Vagina (tissue), 2 donors: Measurements from ENCODE around the gene ZNF580. TPM values are rescaled to one million over a fixed set of nuclear protein-coding genes. Genes with fewer than 3 reads are reported as not detected.
A peak's percentile ranks its signal among the peaks of the same experiment; 100 is the strongest.

Experiments
- DNase-seq, 2 donors: peaks; one replicate each; pipeline ENCODE4 v3.0.0-alpha.2; 2017; ENCODE audit errors: extremely low spot score in 2 of 2
- H3K27ac ChIP-seq: fragments of 200-600 bp; sonication (generic); one replicate; pipeline ENCODE4 v1.5.1; 2019
- H3K27me3 ChIP-seq: fragments of 200-600 bp; sonication (generic); one replicate; pipeline ENCODE4 v1.5.1; 2019
- H3K36me3 ChIP-seq, 2 donors: fragments of 200-600 bp; sonication (generic); one replicate each; pipeline ENCODE4 v1.5.1; 2017 to 2019
- H3K4me1 ChIP-seq: fragments of 200-600 bp; sonication (generic); one replicate; pipeline ENCODE4 v1.5.1; 2019
- H3K4me3 ChIP-seq, 2 donors: fragments of 200-600 bp; sonication (generic); 1 replicate in 1 of 2; 2 replicates in 1 of 2; pipeline ENCODE4 v1.5.1; 2016 to 2019
- H3K9me3 ChIP-seq: fragments of 200-600 bp; sonication (generic); one replicate; pipeline ENCODE4 v1.5.1; 2019
- CTCF ChIP-seq, 3 experiments: fragments of 450-650 bp in 2 of 3; fragments of 200-600 bp in 1 of 3; sonication (generic) in 1 of 3; IDR thresholded peaks; one replicate each; pipeline ENCODE4 v1.5.1; 2017 to 2019; ENCODE audit warnings: antibody characterized with exemption in 3 of 3, mild to moderate bottlenecking in 2 of 3, moderate library complexity in 2 of 3
- POLR2A ChIP-seq, 2 donors: fragments of 450-650 bp; IDR thresholded peaks; one replicate each; pipeline ENCODE4 v1.6.1; 2017; ENCODE audit warnings: antibody characterized with exemption in 2 of 2, mild to moderate bottlenecking in 2 of 2, moderate library complexity in 2 of 2
- POLR2AphosphoS5 ChIP-seq, 2 donors: sonication (generic); formaldehyde crosslinking; IDR thresholded peaks; one replicate each; pipeline ENCODE4 v1.9.0; 2017; ENCODE audit warnings: antibody characterized with exemption in 2 of 2, mild to moderate bottlenecking in 2 of 2, low read depth in 1 of 2; ENCODE audit not compliant: insufficient read depth in 1 of 2
- intact Hi-C: fragments of 100-400 bp; cut with DNase I; formaldehyde crosslinking; loops from one replicate; pipeline ENCODE4 v1.15.1; 2023
- total RNA-seq: library from RNA; depleted of rRNA; stranded (reverse); fragments of >200 nt; gene quantifications from one replicate; pipeline ENCODE4 v1.2.3, GENCODE V29; 2016

The ZNF580 gene
- total RNA-seq, 1 donor from 2014 or later: 30.9 TPM

- TF ChIP-seq POLR2A (IDR thresholded peaks at IDR 0.05) (no peak), POLR2AphosphoS5 (IDR thresholded peaks at IDR 0.05; ENCODE audit: insufficient read depth in 1 of 2, low read depth in 1 of 2) (no peak), CTCF (IDR thresholded peaks at IDR 0.05) (no peak)
- no peaks in the 10 kb centered on the region for H3K27me3 ChIP-seq
- H3K9me3 ChIP-seq: no peaks in the 10 kb centered on the region
- peaks cover 61% of the 10 kb centered on the region for H3K4me1 ChIP-seq
- peaks cover 0 to 11% of the 10 kb centered on the region in 2 donors for H3K36me3 ChIP-seq
- no peak for DNase-seq
- intact Hi-C loops: no loop called here
- H3K4me3 ChIP-seq: no peak overlapping the region
- no peak overlapping the region for H3K27ac ChIP-seq
Measured at GRCh38 chr19:55645512-55645881, 4.7 kb downstream of the ZNF580 start.

GRCh38 chr19:55646889-55647731 lies 6.3 kb downstream of the ZNF580 start:
- peak overlapping the region; percentile 85 for H3K27ac ChIP-seq
- intact Hi-C loops: no loop called here
- no peaks in the 10 kb centered on the region for H3K27me3 ChIP-seq
- H3K36me3 ChIP-seq: peaks cover 0 to 11% of the 10 kb centered on the region in 2 donors
- H3K4me1 ChIP-seq: peaks cover 50% of the 10 kb centered on the region
- H3K9me3 ChIP-seq: no peaks in the 10 kb centered on the region
- DNase-seq: no peak
- no peak for TF ChIP-seq CTCF (IDR thresholded peaks at IDR 0.05)
- TF ChIP-seq POLR2AphosphoS5 (IDR thresholded peaks at IDR 0.05; ENCODE audit: insufficient read depth in 1 of 2, low read depth in 1 of 2): no peak
- TF ChIP-seq POLR2A (IDR thresholded peaks at IDR 0.05): no peak
- H3K4me3 ChIP-seq: peak overlapping the region; percentile 74 to 94

- no peak for TF ChIP-seq CTCF (IDR thresholded peaks at IDR 0.05)
- TF ChIP-seq POLR2AphosphoS5 (IDR thresholded peaks at IDR 0.05; ENCODE audit: insufficient read depth in 1 of 2, low read depth in 1 of 2): peak in 1 of 2 donors; percentile 27
- no peak for TF ChIP-seq POLR2A (IDR thresholded peaks at IDR 0.05)
- peaks cover 0 to 11% of the 10 kb centered on the region in 2 donors for H3K36me3 ChIP-seq
- intact Hi-C loops: no loop called here
- peak within 1 kb of the TSS; percentile 74 to 94 for H3K4me3 ChIP-seq
- H3K27me3 ChIP-seq: no peaks in the 10 kb centered on the region
- H3K9me3 ChIP-seq: no peaks in the 10 kb centered on the region
- peak within 1 kb of the TSS; percentile 85 for H3K27ac ChIP-seq
- H3K4me1 ChIP-seq: peaks cover 45% of the 10 kb centered on the region
- no peak for DNase-seq
Measured at GRCh38 chr19:55647732-55648584, 7.2 kb downstream of the ZNF580 start, which contains the start of gene CCDC106. CCDC106 (plus strand) TSS chr19:55648212; CDS start chr19:55649047, 835 bp downstream.

GRCh38 chr19:55648585-55649267 lies 7.9 kb downstream of the ZNF580 start:
- intact Hi-C loops: no loop called here
- Histone ChIP-seq H3K27ac (peak overlapping the region; percentile 85), H3K9me3 (no peaks in the 10 kb centered on the region), H3K4me1 (peaks cover 46% of the 10 kb centered on the region), H3K27me3 (no peaks in the 10 kb centered on the region), H3K4me3 (peak overlapping the region; percentile 74 to 94), H3K36me3 (peaks cover 0 to 11% of the 10 kb centered on the region in 2 donors)
- DNase-seq: no peak
- TF ChIP-seq POLR2AphosphoS5 (IDR thresholded peaks at IDR 0.05; ENCODE audit: insufficient read depth in 1 of 2, low read depth in 1 of 2): peak in 1 of 2 donors; percentile 22
- TF ChIP-seq CTCF (IDR thresholded peaks at IDR 0.05): no peak
